ENCODE results near the gene SZT2.
"Not testable (repeated sequence)": the region's sequence is repeated elsewhere in the genome, so short reads cannot be mapped to it uniquely, and the experiment has no call there.

The SZT2 gene

GRCh38 chr1:43472087-43472462 is 82.4 kb downstream of the SZT2 start:
- H3K36me3 ChIP-seq (ENCODE audit: low read length), result no peaks in the 10 kb centered on the region
- no peak overlapping the region for H2AFZ ChIP-seq (ENCODE audit: low read depth, low read length, severe bottlenecking)
- no peak for TF ChIP-seq CTCF (IDR thresholded peaks at IDR 0.05; ENCODE audit: insufficient read depth, low read length, poor library complexity, severe bottlenecking)
- no peak for TF ChIP-seq EZH2phosphoT487 (conservative IDR thresholded peaks at IDR 0.05; ENCODE audit: low read length)
- H3K9ac ChIP-seq (ENCODE audit: low read length), result no peak overlapping the region
- H3K4me2 ChIP-seq (ENCODE audit: low read depth, low read length, poor library complexity, severe bottlenecking), result no peak overlapping the region
- no peaks in the 10 kb centered on the region for H3K79me2 ChIP-seq (ENCODE audit: insufficient read depth, low read length)
- no peaks in the 10 kb centered on the region for H4K20me1 ChIP-seq (ENCODE audit: low read depth, low read length)
- H3K9me2 ChIP-seq (replicated peaks; ENCODE audit: insufficient read depth, low read length), result no peaks in the 10 kb centered on the region
- no peaks in the 10 kb centered on the region for H3K9me3 ChIP-seq (ENCODE audit: insufficient read depth, low read length)
- H3K4me3 ChIP-seq (ENCODE audit: insufficient read depth, low read length, poor library complexity, severe bottlenecking), result no peak overlapping the region
- no peak overlapping the region for H3K27ac ChIP-seq (ENCODE audit: low read depth, low read length)
- H3F3A ChIP-seq (ENCODE audit: insufficient read depth), result no peaks in the 10 kb centered on the region
- no peaks in the 10 kb centered on the region for H3K27me3 ChIP-seq (ENCODE audit: low read length)

GRCh38 chr1:43472463-43473151 is 82.9 kb downstream of the SZT2 start:
- not testable (repeated sequence) for H3K4me3 ChIP-seq (ENCODE audit: insufficient read depth, low read length, poor library complexity, severe bottlenecking); H3F3A ChIP-seq (ENCODE audit: insufficient read depth); H3K27me3 ChIP-seq (ENCODE audit: low read length); H3K79me2 ChIP-seq (ENCODE audit: insufficient read depth, low read length); H3K9ac ChIP-seq (ENCODE audit: low read length); H3K4me2 ChIP-seq (ENCODE audit: low read depth, low read length, poor library complexity, severe bottlenecking); H3K27ac ChIP-seq (ENCODE audit: low read depth, low read length); H4K20me1 ChIP-seq (ENCODE audit: low read depth, low read length); H3K9me3 ChIP-seq (ENCODE audit: insufficient read depth, low read length); H3K36me3 ChIP-seq (ENCODE audit: low read length); H2AFZ ChIP-seq (ENCODE audit: low read depth, low read length, severe bottlenecking); H3K9me2 ChIP-seq (replicated peaks; ENCODE audit: insufficient read depth, low read length)

GRCh38 chr1:43473463-43473862 is 83.8 kb downstream of the SZT2 start:
- Histone ChIP-seq H3K9me2 (replicated peaks; ENCODE audit: insufficient read depth, low read length) (no peaks in the 10 kb centered on the region), H3K27ac (ENCODE audit: low read depth, low read length) (no peak overlapping the region), H3K27me3 (ENCODE audit: low read length) (no peaks in the 10 kb centered on the region), H4K20me1 (ENCODE audit: low read depth, low read length) (no peaks in the 10 kb centered on the region), H3K4me2 (ENCODE audit: low read depth, low read length, poor library complexity, severe bottlenecking) (no peak overlapping the region), H2AFZ (ENCODE audit: low read depth, low read length, severe bottlenecking) (no peak overlapping the region), H3K79me2 (ENCODE audit: insufficient read depth, low read length) (no peaks in the 10 kb centered on the region), H3K4me3 (ENCODE audit: insufficient read depth, low read length, poor library complexity, severe bottlenecking) (no peak overlapping the region), H3K36me3 (ENCODE audit: low read length) (no peaks in the 10 kb centered on the region), H3F3A (ENCODE audit: insufficient read depth) (no peaks in the 10 kb centered on the region), H3K9me3 (ENCODE audit: insufficient read depth, low read length) (no peaks in the 10 kb centered on the region), H3K9ac (ENCODE audit: low read length) (no peak overlapping the region)
- TF ChIP-seq CTCF (IDR thresholded peaks at IDR 0.05; ENCODE audit: insufficient read depth, low read length, poor library complexity, severe bottlenecking) (no peak), EZH2phosphoT487 (conservative IDR thresholded peaks at IDR 0.05; ENCODE audit: low read length) (no peak)

GRCh38 chr1:43475611-43476401 is 86.1 kb downstream of the SZT2 start:
- H3F3A ChIP-seq (ENCODE audit: insufficient read depth); H3K9ac ChIP-seq (ENCODE audit: low read length); H3K27ac ChIP-seq (ENCODE audit: low read depth, low read length); H3K79me2 ChIP-seq (ENCODE audit: insufficient read depth, low read length); H3K4me3 ChIP-seq (ENCODE audit: insufficient read depth, low read length, poor library complexity, severe bottlenecking); H3K27me3 ChIP-seq (ENCODE audit: low read length); H3K4me2 ChIP-seq (ENCODE audit: low read depth, low read length, poor library complexity, severe bottlenecking); H3K36me3 ChIP-seq (ENCODE audit: low read length); H2AFZ ChIP-seq (ENCODE audit: low read depth, low read length, severe bottlenecking); H3K9me3 ChIP-seq (ENCODE audit: insufficient read depth, low read length); H4K20me1 ChIP-seq (ENCODE audit: low read depth, low read length); H3K9me2 ChIP-seq (replicated peaks; ENCODE audit: insufficient read depth, low read length): not testable (repeated sequence)

Measured in SU-DHL-6 (cell line).